Activated CD4-positive, alpha-beta T cell treated with anti-CD3 and anti-CD28 coated beads for 1 hour (primary cell): ENCODE results near the gene COL4A6.

Experiments
- DNase-seq: peaks from one replicate; pipeline ENCODE4 v3.0.0-alpha.2; 2020

COL4A6 gene

DNA sequence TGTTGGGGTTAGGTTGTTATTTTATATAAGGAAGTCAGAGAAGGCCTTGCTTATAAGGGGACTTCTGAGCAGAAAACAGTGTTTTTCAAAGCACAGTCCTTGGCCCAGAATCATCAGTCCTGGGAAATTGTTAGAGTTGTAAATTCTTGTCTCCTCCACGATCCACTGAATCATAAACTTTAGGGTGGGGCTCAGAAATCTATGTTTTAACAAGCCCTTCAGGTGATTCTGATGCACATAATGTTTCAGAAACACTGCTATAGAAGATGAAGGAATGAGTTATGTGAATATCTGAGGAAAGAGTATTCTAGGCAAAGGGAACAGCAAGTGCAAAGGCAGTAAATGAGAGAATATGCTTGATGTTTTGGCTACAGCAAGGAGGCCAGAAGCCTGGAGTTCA lies 121.8 kb downstream of the COL4A6 start:
- no peak for DNase-seq

DNA sequence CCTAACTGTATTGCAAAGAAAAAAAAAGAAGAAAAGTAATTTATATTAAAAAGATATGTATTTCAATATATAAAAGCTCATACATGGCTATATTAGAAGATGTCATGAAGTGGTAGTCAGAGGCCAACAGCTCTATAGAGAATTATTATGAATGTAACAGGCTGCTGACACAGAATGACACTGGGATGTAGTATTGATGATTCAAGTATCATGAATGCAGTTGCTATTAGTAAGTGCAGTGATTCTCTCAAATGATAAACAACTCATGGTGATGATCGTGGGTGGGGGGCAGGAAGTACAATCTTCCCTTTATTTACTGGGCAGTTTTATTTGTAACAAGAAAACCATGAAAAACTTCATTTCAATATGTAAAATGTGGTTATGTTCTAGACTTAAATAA lies 124.6 kb downstream of the COL4A6 start:
- DNase-seq = no peak

DNA sequence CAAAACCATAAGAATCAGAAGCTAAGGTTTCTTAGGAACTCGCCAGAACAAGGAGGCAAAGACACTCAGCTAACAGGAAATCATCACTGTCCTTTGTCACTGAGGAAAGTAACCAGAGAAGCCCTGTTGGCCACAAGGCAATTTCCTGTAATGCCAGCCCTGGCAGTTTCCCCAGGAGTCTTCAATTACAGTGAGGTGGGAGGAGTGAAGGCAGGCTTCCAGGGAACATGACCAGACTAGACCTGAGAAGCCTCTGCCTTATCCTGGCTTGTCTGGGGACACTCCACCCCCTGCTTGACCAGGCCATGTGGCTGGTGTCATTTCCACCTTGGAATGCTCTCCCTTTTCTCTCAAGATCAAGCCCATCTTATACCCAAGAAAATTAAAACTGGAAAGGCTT lies 125.3 kb downstream of the COL4A6 start:
- DNase-seq = no peak

DNA sequence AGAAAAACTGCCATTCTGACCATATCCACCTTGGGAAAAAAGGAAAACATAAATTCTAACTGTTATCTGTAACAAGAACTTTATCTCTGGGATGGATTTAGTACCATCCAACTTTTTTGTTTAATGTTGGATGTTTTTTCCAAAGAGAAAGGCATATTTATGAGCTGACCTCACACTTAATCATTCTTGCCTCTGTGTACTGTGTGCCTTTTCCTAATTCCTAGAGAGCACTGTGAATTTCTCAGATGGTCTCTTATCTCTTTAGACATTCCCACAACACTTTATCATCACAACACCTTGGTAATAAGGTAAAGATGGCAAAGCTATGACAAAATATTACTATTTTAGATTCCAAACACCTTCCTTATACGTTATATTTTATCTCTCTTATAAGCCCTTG lies 126.2 kb downstream of the COL4A6 start:
- DNase-seq = no peak

DNA sequence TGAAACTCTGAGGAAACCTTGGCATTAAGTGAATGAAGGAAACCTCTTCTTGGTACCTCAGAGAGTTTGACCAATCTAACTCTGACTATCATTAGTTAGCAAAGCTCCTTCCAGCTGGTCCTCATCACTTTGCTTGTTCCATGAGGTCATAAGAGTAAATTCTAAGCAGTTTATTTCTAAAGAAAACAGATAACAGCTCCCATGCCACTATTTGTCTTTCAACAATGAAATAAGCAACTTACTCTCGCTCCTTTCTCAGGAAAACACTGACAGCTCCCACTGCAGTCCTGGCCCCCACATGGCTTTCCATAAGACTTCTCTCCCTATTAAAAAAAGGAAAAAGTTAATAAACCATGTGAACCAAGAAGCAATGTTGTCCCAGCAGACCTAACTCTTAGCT lies 127.7 kb downstream of the COL4A6 start:
- DNase-seq = no peak

DNA sequence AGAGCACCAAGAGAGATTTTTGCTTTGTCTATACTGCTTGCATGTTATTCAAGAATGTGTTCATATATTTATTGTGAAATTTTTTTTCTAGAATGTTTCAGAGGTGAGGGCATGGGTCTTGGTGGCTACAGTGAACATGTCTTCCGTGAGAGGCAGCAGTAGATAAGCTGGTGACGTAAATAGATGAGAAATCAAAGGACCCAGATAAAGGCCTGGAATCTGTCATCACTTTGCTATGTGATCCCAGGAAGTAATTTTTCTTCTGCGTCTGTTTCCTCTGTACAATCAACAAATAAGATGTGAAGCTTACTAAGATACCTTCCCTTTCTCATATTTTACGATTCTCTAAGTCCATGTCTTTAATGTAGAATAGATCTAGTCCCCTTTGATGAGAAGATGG lies 129.1 kb downstream of the COL4A6 start:
- DNase-seq = no peak

DNA sequence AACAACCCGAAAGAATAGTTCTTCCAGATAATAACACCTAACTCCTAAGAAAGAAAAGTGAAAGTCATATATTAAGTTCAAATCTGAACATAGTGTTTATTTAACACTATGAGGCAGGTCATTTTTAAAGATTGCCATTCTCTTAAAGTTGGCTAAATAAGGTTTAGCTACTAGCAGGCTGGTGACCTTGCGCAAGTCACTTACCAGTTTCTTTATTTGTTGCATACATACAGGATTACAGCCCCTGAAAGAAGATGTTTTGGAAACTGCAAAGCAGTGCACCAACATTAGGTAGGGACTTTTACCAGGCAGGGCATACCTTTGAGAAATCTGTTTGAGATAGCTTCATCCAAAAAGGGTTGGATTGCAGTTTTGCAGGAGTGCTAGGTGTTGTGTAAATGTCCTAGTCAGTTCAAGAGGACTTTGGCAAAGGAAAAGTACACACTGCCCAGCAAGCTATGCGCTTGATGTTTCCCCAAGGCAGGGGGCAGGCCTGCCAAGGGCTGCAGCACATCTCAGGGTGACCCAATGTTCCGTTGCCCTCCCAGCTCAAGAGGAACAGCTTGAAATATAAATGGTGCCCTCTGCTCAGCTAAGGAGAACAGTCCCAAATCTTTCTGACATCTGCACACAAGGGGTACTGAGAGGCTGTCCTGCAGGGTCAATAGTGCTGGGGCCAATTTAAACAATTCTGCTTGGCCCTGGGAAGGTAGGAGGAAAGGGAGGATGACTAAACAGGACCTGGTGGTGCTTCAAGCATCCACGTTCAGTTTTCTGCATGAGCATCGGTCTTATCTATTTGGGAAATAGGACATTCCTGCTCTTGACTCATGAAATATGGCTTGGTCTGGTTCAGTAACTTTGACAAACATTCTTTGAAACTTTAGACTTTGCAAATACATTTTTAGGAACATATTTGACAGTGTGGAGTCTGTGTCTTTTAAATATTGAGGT lies 130.8 kb downstream of the COL4A6 start:
- DNase-seq = no peak

DNA sequence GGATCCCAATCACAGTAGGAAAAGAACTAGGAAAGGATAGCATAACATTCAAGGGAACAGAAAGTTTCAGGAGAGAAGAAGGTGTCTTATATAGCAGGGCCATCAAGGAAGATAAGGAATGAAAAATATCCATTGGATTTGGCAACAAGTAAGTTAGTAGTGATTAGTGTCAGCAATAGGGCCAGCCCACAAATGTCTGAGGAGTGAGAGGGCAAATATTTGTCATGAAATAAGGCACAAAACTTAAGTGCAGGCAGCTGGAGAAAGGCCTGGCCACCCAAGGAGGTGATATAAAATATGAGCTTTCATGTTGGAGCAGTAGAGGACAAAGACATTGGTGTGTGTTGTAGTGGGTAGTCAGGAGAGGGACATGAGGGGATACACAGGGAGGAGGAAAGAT lies 132.1 kb downstream of the COL4A6 start:
- DNase-seq = no peak

DNA sequence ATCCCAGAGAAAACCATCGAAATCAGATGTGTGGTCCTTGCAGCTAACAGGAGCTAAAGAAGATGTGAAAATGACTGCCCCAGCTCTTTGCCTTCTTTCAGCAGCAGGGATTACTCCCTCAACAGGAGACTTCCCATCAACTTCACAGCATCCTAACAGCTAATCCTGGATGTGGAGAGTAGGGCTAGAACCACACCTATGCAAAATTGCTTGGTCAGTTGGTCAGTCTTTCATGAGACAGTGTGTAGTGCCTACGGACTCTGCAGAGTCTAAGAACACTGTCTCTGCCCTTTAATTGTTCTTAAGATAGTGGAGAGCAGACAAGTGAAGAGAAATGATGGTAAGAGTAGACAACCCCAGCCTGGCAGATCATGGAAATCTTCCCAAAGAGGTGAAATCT lies 133.5 kb downstream of the COL4A6 start:
- no peak for DNase-seq

DNA sequence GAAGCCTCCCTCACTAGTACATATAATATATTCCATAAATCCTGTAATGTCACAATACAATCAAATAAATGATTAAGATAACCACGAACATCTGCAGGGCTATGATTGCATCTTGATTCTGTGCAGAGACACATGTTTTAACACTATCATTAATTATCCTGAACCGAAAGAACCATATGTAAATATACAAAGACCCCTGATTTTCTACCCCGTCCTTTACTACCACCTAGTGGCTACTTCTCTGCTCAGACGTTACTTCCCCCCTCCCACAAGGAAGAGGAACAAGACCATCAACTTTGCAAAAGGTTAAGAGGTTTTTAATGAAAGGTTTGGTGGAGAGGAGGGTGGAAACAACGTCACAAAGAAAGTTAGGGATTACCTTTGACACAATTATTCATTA lies 134.0 kb downstream of the COL4A6 start:
- DNase-seq = no peak

DNA sequence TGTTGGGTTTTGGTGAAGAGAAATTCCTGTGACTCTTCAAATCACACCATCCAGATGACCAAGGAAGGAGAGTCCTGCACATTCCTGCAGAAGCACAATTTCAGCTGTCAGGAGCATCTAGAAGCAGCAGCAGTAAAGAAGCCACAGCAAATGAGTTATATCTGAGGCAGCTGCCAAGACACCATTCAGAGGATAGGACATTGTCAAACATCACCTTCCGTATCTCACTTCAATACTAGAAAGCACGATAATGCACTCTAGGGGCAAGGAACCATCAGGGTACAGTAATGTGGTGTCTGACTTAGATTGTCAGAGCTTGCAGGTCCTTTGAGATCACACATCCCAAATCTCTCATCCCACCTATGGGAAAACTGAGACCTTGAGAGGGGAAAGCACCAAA lies 134.5 kb downstream of the COL4A6 start:
- DNase-seq = no peak

DNA sequence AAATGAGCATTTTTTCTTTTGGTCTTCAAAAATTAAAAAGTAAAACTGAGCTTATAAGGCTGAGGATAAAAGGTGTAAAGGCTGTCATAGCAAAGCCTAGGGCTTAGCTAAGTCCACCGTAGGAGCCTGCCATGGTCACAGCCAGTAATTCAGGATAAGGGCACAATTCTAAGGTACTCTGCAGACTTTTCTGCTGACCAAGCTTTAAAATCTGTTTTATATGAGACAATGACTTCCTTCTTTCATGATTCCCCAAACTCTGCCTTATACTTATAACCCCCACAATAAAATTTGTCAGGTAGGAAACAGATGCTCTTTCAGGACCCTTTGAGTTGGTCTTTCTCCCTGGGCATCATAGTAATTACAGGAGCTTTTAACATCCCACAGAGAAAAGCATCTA lies 138.5 kb downstream of the COL4A6 start:
- DNase-seq = no peak

DNA sequence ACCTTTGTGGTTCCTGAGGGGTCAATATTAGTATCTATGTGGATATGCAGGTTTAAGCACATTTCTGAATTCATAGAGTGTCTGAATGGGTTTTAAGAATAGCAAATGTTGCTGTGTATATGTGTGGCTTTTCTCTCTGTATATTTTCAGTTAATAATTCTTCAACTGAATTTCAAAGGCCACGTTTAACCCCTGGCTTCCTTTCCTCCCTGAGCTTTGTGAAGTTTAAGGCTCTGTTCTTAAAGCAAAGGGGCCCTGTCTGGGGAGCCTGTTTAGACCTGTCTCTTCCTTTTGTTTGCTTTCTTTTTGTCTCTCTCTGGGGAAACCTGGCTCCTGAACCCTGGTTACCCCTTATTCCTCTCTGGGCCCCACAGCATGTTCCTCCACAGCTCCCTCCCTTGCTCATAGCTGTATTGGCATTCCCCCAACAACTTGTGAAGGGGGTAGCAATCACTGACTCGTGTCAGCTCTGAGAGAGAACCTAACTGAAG lies 139.1 kb downstream of the COL4A6 start:
- DNase-seq = no peak

DNA sequence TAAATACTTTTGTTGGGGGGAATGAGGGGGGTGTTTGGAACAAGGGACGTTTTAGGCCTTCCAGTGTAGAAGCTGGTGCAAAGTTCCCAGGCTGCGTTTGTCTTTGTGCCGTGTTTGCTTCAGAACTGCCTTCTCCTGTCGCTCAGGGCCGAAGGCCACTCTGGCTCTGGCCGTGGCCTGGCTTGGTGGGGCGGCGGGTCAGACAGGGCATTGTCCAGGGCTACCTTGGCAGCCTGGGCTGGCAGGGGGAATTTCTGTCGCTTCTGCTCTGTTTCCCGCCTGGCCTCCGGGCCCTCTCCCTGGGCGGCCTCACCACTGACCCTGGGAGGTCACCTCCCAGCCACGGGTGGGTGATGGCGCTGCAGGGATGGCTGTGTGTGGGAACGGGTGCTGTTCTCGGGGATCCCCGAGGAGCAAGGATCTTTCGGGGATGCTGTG lies 140.0 kb downstream of the COL4A6 start:
- no peak for DNase-seq

DNA sequence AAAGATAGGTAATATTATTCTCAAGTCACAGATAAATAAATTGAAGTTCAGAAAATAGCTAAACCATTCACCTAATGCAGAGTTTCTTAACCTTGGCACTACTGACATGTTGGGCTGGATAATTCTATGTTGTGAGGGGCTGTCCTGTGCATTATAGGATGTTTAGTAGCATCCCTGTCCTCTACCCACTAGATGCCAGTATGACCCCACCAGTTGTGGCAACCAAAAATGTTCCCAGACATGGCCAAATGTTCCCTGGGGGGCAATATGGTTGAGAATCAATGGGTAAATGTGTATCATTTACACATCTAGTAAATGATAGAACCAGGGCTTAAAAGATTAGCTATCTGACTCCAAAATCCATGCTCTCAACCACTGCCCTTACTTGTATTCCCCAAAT lies 140.9 kb downstream of the COL4A6 start:
- DNase-seq = no peak

DNA sequence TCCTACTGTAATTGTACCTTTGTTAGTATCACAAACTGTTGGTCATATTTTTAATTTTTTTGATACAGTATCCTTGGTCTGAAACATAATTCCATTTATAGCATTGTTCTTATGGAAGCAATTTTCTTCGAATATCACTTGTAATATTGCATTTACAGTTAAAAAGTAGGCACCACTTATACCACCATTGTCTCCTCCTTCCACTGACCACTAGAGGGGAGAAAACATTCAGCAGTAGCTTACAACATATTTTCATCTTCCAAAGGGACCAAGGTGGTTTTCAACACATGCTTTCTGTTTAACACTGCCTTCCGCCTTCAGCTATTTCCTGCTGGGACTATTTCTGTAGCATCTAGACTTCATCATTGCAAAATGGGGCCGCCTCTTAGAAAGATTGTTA lies 146.2 kb downstream of the COL4A6 start:
- DNase-seq = no peak

DNA sequence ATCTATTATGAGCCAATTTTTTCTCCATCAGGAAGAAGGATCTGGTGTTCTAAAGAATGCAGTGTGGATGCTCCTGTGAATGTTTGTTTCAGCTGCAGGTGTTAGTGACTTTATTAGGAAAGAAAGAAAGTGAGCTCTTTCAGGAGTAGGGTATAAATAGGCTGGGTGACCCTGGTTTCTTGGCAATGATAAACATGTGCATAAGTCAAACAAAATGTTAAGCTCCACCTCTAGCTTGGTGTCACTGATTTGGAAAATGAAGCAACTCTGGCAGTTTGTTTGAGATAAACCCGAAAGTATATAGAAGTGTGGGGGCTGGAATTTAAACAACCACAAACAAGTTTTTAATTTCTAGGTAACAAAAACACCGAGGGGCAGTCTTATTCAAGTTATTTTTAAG lies 152.3 kb downstream of the COL4A6 start:
- no peak for DNase-seq

DNA sequence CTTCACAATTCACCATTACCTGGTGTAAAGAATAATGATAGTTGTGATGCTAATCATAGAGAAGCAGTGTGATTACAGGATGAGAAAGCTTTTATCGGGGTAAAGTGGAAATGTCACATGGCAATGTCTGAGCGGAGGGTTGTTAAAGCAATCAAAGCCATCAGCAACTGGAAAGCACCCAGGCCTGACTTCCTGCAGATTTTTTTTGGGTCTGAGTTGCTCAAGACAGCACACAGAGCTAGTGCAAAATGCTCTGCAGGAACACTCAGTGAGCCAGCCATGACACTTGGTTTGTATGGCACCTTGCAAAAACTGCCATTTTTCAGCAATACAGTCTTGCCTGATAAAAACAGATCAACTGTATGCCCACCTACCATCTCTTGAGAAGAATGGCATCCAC lies 152.9 kb downstream of the COL4A6 start:
- DNase-seq = no peak

DNA sequence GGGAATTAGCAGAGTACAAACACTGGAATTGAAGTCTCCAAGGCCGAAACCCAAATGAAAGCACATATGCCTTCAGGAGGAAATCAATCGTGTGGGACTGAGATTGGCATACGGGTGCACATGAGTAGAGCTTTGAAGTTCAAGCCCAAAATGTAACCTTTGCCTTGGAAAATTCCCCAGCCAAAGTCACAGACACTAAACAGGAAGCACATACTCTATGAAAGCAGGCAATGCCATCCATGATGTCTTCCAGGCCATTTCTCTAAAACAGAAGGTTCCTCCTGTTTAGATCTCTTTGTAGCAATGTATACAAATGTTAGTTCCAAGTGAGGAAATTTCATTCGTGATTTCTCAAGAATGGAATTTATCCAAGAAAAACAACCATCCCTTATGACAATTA lies 162.5 kb downstream of the COL4A6 start:
- no peak for DNase-seq

DNA sequence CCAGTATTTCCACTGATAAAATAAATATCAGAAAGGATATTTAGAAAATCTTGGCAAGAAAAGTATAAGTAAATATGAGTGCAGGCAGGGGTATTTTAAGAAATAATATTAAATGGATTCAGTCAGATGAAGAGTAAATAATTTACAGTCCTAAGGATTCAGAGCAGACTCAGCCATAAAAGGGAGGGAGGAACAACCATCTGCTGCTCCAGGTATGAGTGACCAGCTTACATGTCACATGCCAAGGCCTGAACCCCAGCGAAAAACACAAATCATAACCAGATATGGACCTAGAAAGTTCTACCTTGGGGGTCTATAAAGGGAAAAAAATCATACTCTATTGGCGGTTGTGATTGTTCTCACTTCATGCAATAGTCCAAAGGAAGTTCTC lies 166.8 kb downstream of the COL4A6 start:
- no peak for DNase-seq

DNA sequence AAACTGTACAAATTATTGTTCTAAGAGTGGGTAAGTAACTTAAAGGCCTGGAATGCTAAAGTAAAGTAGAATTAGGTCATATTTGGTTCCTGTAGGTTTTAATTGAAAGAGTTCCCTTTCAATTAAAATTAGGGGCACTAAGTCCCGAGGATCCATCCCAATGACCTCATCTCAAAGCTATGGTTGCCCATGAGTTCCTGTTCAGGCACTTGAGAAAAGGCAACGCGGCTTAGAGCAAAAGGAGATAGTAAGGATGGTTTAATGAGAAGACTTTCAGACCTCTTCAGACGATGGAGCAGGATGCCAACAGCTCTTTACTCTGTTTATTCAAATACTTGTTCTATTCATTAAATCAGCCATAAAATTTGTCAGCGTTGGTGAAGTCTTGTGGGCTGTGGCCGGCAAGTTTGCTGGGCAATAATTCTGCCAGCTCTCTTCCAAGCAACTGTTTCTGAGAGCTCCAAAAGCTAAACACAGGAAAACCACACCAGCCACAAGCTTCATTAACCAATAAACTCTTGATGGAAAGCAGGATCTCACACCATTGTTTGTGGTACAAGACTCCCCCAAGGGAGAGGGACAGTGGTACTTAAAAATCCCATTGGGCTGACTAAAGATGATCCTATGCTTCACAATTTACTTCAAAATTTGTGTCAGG lies 167.4 kb downstream of the COL4A6 start:
- DNase-seq = no peak

DNA sequence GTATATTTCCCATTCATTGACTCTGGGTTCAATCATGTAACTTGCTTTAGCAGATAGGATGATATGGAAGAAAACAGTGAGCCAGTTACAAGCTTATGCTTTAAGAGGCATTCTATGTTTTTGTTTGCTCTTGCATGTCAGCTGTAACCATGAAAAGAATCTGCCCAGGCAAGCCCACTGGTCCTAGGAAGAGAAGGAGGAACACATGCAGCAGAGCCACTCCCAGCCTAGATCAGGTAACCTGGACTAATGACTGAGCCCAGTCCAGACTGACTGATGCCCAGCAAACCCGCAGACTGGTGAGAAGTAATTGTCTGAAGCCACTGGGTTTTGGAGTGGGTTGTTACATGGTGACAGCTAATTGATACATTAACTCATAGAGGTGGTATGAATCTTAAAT lies 167.9 kb downstream of the COL4A6 start:
- DNase-seq = no peak

DNA sequence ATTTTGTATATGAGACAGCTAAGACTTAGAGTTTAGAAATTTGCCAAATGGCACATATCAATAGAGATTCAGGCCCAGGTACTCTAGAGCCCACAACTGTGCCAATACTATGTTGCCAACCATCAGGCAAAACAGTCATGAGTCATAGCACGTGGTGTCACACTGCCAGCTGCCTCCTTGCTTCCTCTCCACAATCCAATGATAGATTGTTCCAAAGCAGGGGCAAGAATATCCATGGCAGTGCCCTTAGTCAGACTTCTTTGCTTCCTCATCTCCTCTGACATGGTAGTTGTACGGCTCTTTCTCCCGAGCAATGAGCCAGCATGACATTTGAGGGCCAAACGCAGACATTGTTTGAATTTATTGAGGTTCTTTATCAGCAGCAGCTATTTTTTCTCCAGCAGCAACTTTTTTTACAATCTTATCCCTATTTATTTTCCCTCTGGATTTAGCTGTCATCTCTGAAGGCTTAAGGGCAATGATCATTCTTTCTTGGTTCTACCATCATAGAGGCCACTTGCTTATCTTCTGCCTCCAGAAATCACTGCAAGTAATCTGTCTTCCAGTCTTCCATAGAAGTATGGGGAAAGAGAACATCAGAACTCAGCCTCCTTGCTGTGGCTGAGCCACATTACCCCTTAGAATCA lies 169.7 kb downstream of the COL4A6 start:
- no peak for DNase-seq

DNA sequence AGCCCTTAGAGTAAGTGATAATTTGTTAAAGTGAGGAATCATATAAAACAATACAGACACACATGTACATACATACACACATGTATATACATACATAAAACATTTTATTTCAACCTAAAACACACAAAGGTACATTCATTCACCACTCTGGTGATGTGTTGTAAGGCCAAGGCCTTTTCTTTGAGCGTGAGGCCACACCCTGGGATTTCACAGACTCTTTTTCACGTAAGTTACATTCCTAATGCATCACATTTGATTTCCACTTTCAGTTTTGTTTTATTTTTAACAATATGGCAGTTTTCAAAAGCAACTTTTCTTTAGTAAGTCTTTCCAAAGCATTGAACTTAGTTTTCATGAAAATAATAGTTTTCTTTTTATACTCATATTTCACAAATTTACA lies 170.7 kb downstream of the COL4A6 start:
- DNase-seq = no peak
